Hepatocyte (in vitro differentiated cells): ENCODE measurements around the gene NARS2.

Source experiments
- CTCF ChIP-seq: fragments of 200-600 bp; sonication (generic); IDR thresholded peaks from 2 replicates; pipeline ENCODE4 v1.5.1; 2016; ENCODE audit warnings: antibody characterized with exemption, mild to moderate bottlenecking; ENCODE audit not compliant: poor library complexity
- EZH2 ChIP-seq: fragments of 200-600 bp; sonication (generic); IDR thresholded peaks from 2 replicates; pipeline ENCODE4 v1.6.1; 2016; ENCODE audit warnings: antibody characterized with exemption, mild to moderate bottlenecking, borderline replicate concordance
- EZH2phosphoT487 ChIP-seq: fragments of 200-600 bp; sonication (generic); IDR thresholded peaks from one replicate; pipeline ENCODE4 v1.6.1; 2018; ENCODE audit warnings: antibody characterized with exemption, mild to moderate bottlenecking, low read depth, moderate library complexity; ENCODE audit not compliant: unreplicated experiment, severe bottlenecking

GRCh38 chr11:78400702-78401101 lies 174.0 kb downstream of the NARS2 start:
- TF ChIP-seq EZH2phosphoT487 (no peak), CTCF (no peak), EZH2 (no peak)
